Uterus (tissue), 2 donors: ENCODE measurements around the gene CSNK1E.

Source experiments
- POLR2A ChIP-seq, 2 donors: fragments of 450-650 bp; IDR thresholded peaks; one replicate each; pipeline ENCODE4 v1.6.1; 2016; ENCODE audit warnings: antibody characterized with exemption in 2 of 2, mild to moderate bottlenecking in 1 of 2, moderate library complexity in 1 of 2
- TF ChIP-seq, protein P1 (sequence below), 4 experiments: fragments of 200-600 bp in 2 of 4; fragments of 450-650 bp in 2 of 4; sonication (generic) in 2 of 4; IDR thresholded peaks; one replicate each; pipeline ENCODE4 v1.5.1; 2016 to 2019; ENCODE audit warnings: antibody characterized with exemption in 4 of 4, mild to moderate bottlenecking in 2 of 4, moderate library complexity in 1 of 4

DNA sequence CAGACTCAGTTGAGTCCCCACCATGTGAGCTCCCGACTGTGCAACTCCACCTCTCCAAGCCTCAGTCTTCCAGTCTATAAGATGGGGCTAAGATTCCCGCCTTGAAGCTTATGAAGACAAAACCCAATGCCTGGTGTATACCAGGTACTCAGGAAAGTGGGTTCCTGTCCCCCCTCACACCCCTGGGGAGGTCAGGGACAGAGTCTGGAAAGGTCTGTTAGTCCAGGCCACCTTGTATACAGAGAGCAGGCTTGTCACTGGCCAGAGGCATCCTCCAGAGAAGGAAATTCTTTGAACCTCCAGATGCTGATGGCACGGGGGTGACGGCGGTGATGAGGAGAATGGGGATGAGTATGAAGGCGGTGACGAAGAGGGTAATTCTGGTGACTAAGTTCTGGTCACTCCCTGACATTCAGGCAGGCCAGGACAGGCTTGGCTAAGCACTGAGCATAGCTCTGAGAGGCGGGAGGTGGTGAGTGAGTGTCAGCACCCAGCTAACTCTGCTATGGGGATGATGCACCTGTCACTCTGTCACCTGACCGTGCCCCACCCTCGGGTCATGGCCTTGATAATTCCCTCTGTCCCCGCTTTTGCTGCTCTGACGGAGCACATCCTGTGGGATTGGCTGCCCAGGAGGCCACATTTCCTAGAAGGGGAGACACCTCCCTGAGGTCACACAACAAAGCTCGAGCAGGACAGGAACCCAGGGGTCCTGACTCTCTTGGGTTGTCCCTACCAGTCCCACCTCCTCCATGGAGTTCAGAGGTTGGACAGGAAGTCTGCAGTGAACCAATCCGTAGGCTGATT lies 30.9 kb upstream of the CSNK1E start:
- no peak for TF ChIP-seq POLR2A (IDR thresholded peaks at IDR 0.05)
- TF ChIP-seq, protein P1, sequence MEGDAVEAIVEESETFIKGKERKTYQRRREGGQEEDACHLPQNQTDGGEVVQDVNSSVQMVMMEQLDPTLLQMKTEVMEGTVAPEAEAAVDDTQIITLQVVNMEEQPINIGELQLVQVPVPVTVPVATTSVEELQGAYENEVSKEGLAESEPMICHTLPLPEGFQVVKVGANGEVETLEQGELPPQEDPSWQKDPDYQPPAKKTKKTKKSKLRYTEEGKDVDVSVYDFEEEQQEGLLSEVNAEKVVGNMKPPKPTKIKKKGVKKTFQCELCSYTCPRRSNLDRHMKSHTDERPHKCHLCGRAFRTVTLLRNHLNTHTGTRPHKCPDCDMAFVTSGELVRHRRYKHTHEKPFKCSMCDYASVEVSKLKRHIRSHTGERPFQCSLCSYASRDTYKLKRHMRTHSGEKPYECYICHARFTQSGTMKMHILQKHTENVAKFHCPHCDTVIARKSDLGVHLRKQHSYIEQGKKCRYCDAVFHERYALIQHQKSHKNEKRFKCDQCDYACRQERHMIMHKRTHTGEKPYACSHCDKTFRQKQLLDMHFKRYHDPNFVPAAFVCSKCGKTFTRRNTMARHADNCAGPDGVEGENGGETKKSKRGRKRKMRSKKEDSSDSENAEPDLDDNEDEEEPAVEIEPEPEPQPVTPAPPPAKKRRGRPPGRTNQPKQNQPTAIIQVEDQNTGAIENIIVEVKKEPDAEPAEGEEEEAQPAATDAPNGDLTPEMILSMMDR (IDR thresholded peaks at IDR 0.05): no peak
